Body of pancreas (tissue), 4 donors: Measurements from ENCODE around the gene GAB2.

Experiments
- CTCF ChIP-seq, 7 experiments: fragments of 450-650 bp in 4 of 7; fragments of 200-600 bp in 3 of 7; sonication (generic) in 3 of 7; IDR thresholded peaks; one replicate each; pipeline ENCODE4 v1.5.1; 2016 to 2019; ENCODE audit warnings: antibody characterized with exemption in 7 of 7
- POLR2A ChIP-seq, 3 donors: fragments of 450-650 bp; IDR thresholded peaks; one replicate each; pipeline ENCODE4 v1.6.1; 2016; ENCODE audit warnings: antibody characterized with exemption in 3 of 3, mild to moderate bottlenecking in 2 of 3

DNA sequence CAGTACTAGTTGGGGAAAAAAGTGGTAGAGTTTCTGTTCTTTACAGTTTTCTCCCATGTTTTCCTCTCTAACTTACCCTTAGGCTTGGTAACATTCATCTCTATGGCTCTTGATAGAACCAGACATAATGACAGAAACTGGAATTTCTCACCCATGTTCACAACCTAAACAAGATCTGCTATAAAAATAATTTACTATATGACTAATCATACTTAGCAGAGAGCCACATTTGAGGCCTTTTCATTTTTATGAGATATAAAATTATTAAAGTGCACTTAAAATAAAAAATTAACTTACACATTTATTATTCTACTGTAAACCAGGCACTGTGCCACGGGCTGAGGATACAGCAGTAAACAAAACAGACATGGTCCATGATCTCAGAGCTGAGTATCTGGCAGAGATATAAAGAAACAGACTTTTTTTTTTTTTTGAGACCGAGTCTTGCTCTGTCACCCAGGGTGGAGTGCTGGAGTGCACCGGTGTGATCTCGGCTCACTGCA is 98.1 kb downstream of the GAB2 start:
- no peak for TF ChIP-seq CTCF (IDR thresholded peaks at IDR 0.05)
- no peak for TF ChIP-seq POLR2A (IDR thresholded peaks at IDR 0.05)
